ENCODE data around the gene STK33.

DNA sequence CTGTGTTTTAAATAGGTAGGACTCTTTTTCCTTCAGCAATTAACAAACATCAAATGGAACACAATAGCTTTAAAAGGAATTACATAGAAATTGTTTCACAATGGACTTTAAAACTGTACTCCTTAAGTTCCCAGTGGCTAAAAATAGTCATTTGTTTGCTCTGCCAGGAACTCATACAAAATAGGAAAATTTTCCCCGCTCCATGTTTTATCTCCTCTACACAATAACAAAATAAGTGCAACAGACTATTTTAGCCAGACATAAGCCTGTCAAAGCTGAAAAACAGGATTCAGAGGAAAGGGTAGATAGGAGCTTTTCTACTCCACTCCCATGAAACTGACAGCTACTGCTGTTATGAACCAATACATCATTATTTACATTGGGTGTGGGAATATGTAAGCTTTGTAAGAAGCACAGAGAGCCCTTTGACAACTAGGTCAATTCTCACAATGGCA lies 90.1 kb downstream of the STK33 start:
- no peak for TF ChIP-seq EZH2 (IDR thresholded peaks at IDR 0.05; ENCODE audit: low read depth)
- TF ChIP-seq CTCF (conservative IDR thresholded peaks at IDR 0.05) = no peak
